NCI-H1417 (cell line): Measurements from ENCODE around the gene EML4.

Experiments
- DNase-seq, 3 experiments: peaks; one replicate each; lab custom pipeline; 2025; lab: John Stamatoyannopoulos, UW

The EML4 gene

GRCh38 chr2:42194428-42194827 is 25.3 kb downstream of the EML4 start:
- no peak for DNase-seq

GRCh38 chr2:42195559-42195958 is 26.4 kb downstream of the EML4 start:
- DNase-seq, result no peak

- no peak for DNase-seq
Measured at GRCh38 chr2:42196070-42196402, 26.9 kb downstream of the EML4 start.

GRCh38 chr2:42196403-42197267 is 27.5 kb downstream of the EML4 start:
- no peak for DNase-seq

- DNase-seq, result no peak
Measured at GRCh38 chr2:42197792-42198191, 28.6 kb downstream of the EML4 start.

GRCh38 chr2:42198466-42198865 is 29.3 kb downstream of the EML4 start:
- no peak for DNase-seq

- DNase-seq, result no peak
Measured at GRCh38 chr2:42199002-42199401, 29.8 kb downstream of the EML4 start.

GRCh38 chr2:42199626-42200025 is 30.5 kb downstream of the EML4 start:
- DNase-seq, result no peak

- no peak for DNase-seq
Measured at GRCh38 chr2:42200926-42201855, 32.0 kb downstream of the EML4 start.

GRCh38 chr2:42202634-42203008 is 33.5 kb downstream of the EML4 start:
- DNase-seq, result no peak

GRCh38 chr2:42203792-42204191 is 34.6 kb downstream of the EML4 start:
- DNase-seq, result no peak

- no peak for DNase-seq
Measured at GRCh38 chr2:42205337-42205736, 36.2 kb downstream of the EML4 start.

- no peak for DNase-seq
Measured at GRCh38 chr2:42207826-42208225, 38.7 kb downstream of the EML4 start.

GRCh38 chr2:42210203-42210602 is 41.0 kb downstream of the EML4 start:
- DNase-seq, result no peak

- no peak for DNase-seq
Measured at GRCh38 chr2:42211291-42211690, 42.1 kb downstream of the EML4 start.

GRCh38 chr2:42214669-42215068 is 45.5 kb downstream of the EML4 start:
- DNase-seq, result no peak

GRCh38 chr2:42216694-42217093 is 47.5 kb downstream of the EML4 start:
- no peak for DNase-seq

- DNase-seq, result no peak
Measured at GRCh38 chr2:42217307-42217706, 48.2 kb downstream of the EML4 start.

- DNase-seq, result no peak
Measured at GRCh38 chr2:42217914-42218313, 48.8 kb downstream of the EML4 start.

GRCh38 chr2:42218712-42219111 is 49.6 kb downstream of the EML4 start:
- DNase-seq, result no peak

GRCh38 chr2:42219160-42219559 is 50.0 kb downstream of the EML4 start:
- no peak for DNase-seq

GRCh38 chr2:42220566-42220965 is 51.4 kb downstream of the EML4 start:
- DNase-seq, result no peak
